Subcutaneous abdominal adipose tissue (tissue), 5 donors: ENCODE results near the gene CNTN5.
"Not testable (repeated sequence)": the region's sequence is repeated elsewhere in the genome, so short reads cannot be mapped to it uniquely, and the experiment has no call there.

Source experiments
- H3K27ac ChIP-seq: one replicate; pipeline ENCODE4 v1.7.0; 2013; ENCODE audit warnings: low read depth, mild to moderate bottlenecking, inconsistent platforms, low read length, moderate library complexity
- H3K27me3 ChIP-seq, 5 donors: one replicate each; pipeline ENCODE4 v1.7.0; 2013; ENCODE audit warnings: low read length in 5 of 5, inconsistent platforms in 1 of 5; ENCODE audit not compliant: control insufficient read depth in 5 of 5, insufficient read depth in 4 of 5
- H3K36me3 ChIP-seq, 5 donors: one replicate each; pipeline ENCODE4 v1.7.0; 2013; ENCODE audit warnings: low read length in 5 of 5; ENCODE audit not compliant: control insufficient read depth in 5 of 5, insufficient read depth in 5 of 5
- H3K4me1 ChIP-seq, 5 donors: one replicate each; pipeline ENCODE4 v1.7.0; 2013; ENCODE audit warnings: low read length in 5 of 5, mild to moderate bottlenecking in 3 of 5, moderate library complexity in 1 of 5; ENCODE audit not compliant: control insufficient read depth in 5 of 5, insufficient read depth in 5 of 5
- H3K4me3 ChIP-seq, 5 donors: one replicate each; pipeline ENCODE4 v1.7.0; 2013; ENCODE audit warnings: low read length in 5 of 5, low read depth in 1 of 5
- H3K9ac ChIP-seq, 5 donors: one replicate each; pipeline ENCODE4 v1.7.0; 2013; ENCODE audit warnings: low read length in 5 of 5, mild to moderate bottlenecking in 4 of 5, moderate library complexity in 3 of 5
- H3K9me3 ChIP-seq, 5 donors: one replicate each; pipeline ENCODE4 v1.7.0; 2013; ENCODE audit warnings: low read length in 5 of 5; ENCODE audit not compliant: control insufficient read depth in 5 of 5
- donor health status: healthy.
- donor health status: healthy.
- donor health status: healthy.
- donor health status: healthy.
- donor health status: healthy.

The CNTN5 gene

DNA sequence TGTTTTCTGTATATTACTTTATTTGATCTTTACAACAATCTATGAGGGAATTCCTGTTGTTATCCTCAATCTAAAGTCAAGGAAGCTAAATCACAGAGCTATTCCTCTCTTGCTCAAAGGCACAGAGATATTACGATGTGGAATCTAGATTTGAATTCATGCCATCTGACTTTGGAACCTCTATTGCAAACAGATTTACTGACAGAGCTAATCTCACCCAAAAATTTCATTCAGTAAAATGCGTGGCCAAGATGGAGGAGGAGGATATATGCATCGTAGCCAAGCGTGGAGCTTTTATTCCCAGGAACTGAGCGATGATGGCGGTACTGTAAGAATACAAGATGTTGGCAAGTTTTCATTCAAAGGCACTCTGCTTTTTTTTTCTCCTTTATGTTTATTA is 791.8 kb downstream of the CNTN5 start:
- Histone ChIP-seq H3K27me3 (no peaks in the 10 kb centered on the region), H3K9ac (no peak overlapping the region), H3K9me3 (no peaks in the 10 kb centered on the region), H3K36me3 (no peaks in the 10 kb centered on the region), H3K4me1 (no peaks in the 10 kb centered on the region), H3K4me3 (no peak overlapping the region), H3K27ac (no peak overlapping the region)

DNA sequence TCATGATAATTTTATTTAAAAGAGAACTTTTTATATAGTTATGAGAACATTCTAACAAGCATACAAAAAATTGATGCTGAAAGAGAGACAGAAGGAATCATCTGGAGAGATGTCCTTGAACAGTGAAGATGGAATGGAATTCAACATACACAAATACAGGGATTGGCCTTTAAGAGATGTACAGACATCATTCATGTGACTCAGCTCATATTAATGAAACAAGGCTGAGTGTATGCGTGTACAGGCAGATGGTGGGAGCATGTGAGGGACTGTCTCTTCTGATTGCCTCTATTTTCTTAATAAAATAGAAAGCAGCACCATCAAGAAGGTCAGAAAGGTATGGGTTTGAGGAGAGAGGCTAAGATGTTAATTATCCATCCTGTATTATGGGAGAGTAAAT is 793.3 kb downstream of the CNTN5 start:
- Histone ChIP-seq H3K27me3 (no peaks in the 10 kb centered on the region), H3K4me1 (no peaks in the 10 kb centered on the region), H3K4me3 (no peak overlapping the region), H3K9me3 (no peaks in the 10 kb centered on the region), H3K9ac (no peak overlapping the region), H3K36me3 (no peaks in the 10 kb centered on the region), H3K27ac (no peak overlapping the region)

DNA sequence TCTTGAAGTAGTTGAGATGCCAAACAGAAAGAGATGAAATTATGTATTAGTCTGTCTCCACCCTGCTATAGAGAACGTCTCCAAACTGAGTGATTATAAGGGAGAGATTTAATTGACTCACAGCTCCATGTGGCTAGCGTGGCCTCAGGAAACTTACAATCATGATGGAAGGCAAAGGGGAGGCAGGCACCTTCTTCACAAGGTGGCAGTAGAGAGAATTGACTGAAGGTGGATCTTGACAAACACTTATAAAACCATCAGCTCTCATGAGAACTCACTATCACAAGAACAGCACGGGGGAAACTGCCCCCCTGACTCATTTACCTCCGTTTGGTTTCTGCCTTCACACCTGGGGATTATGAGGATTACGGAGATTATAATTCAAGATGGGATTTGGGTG is 794.0 kb downstream of the CNTN5 start:
- no peaks in the 10 kb centered on the region for H3K27me3 ChIP-seq
- no peaks in the 10 kb centered on the region for H3K36me3 ChIP-seq
- H3K9ac ChIP-seq: no peak overlapping the region
- H3K4me3 ChIP-seq: no peak overlapping the region
- H3K9me3 ChIP-seq: no peaks in the 10 kb centered on the region
- no peak overlapping the region for H3K27ac ChIP-seq
- H3K4me1 ChIP-seq: no peaks in the 10 kb centered on the region

DNA sequence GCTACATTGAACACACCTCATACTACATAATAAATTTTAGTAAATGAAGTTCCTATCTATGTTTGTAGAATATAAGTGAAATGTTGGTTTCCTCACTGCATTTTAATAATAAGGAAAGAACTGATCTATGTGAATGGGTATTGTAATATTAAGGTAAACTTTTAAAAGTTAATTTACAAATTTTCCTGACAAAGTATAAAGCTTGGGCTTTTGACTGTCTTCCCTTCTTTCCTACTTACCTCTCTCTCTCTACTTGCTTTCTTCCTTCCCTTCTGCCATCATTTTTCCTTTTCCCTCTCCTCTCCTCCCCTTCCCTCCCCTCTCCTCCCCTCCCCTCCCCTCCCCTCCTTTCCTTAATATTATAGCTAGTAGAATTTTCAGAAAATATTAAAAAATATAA is 798.2 kb downstream of the CNTN5 start:
- Histone ChIP-seq H3K27me3 (no peaks in the 10 kb centered on the region), H3K9me3 (no peaks in the 10 kb centered on the region), H3K27ac (no peak overlapping the region), H3K9ac (no peak overlapping the region), H3K4me3 (no peak overlapping the region), H3K4me1 (no peaks in the 10 kb centered on the region), H3K36me3 (no peaks in the 10 kb centered on the region)

DNA sequence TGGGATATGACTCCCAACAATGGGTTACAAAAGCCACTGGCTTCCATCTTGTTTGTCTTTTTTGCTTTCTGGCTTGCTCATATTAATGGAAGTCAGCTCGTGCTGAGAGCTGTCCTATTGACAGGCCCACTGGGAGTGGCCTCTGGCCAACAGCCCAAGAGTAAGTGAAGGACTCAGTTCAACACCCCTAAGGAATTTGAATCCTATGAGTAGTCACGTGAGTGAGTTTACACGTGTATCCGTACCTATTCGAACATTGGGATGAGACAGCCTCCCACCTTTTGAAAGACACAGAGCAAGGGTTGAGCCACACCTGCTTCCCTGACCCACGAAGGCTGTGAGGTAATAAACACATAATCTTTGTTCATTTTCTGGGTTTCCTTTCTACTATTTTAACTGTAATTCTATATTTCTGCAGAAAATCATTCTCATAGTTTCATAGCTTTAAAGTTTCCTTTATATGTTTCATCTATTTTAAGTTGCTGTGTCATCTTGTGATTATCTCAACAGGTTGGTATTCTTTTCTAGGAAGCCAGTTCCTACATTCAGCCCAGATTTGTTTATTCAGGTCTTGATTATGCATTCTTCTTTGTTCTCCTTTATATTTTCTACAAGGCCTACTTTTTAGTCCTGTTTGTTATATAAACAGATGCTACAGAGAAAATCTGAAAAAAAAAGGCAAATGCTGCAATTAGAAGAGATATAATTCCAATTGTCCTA is 802.3 kb downstream of the CNTN5 start:
- H3K27me3 ChIP-seq: no peaks in the 10 kb centered on the region
- H3K4me3 ChIP-seq: no peak overlapping the region
- H3K9me3 ChIP-seq: no peaks in the 10 kb centered on the region
- H3K27ac ChIP-seq: no peak overlapping the region
- H3K4me1 ChIP-seq: no peaks in the 10 kb centered on the region
- no peaks in the 10 kb centered on the region for H3K36me3 ChIP-seq
- H3K9ac ChIP-seq: no peak overlapping the region

DNA sequence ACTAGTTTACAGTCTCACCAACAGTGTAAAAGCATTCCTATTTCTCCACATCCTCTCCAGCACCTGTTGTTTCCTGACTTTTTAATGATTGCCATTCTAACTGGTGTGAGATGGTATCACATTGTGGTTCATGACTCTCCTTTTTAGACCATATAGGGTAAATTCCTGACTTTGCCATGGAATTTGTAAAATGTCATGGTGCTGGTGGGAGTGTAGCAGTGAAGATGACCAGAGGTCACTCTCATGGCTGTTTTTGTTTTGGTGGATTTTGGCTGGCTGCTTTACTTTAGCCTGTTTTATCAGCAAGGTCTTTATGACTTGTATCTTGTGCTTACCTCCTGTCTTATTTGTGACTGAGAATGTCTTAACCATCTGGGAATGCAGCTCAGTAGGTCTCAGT is 816.0 kb downstream of the CNTN5 start:
- H3K9me3 ChIP-seq, H3K9ac ChIP-seq, H3K4me3 ChIP-seq, H3K4me1 ChIP-seq, H3K36me3 ChIP-seq, H3K27me3 ChIP-seq, H3K27ac ChIP-seq: not testable (repeated sequence)

DNA sequence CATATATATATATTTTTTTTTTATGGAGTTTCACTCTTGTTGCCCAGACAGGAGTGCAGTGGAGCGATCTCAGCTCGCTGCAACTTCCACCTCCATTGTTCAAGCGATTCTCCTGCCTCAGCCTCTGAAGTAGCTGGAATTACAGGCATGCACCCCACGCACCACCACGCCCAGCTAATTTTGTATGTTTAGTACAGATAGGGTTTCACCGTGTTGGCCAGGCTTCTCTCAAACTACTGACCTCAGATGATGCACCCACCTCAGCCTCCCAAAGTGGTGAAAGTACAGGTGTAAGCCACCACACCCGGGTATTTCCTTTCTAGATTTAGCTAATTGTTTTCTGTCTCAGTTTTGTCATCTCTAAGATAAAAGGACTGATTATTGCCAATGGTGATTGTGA is 821.1 kb downstream of the CNTN5 start:
- no peaks in the 10 kb centered on the region for H3K4me1 ChIP-seq
- no peaks in the 10 kb centered on the region for H3K36me3 ChIP-seq
- H3K27me3 ChIP-seq: no peaks in the 10 kb centered on the region
- no peak overlapping the region for H3K27ac ChIP-seq
- no peak overlapping the region for H3K4me3 ChIP-seq
- H3K9ac ChIP-seq: no peak overlapping the region
- no peaks in the 10 kb centered on the region for H3K9me3 ChIP-seq

DNA sequence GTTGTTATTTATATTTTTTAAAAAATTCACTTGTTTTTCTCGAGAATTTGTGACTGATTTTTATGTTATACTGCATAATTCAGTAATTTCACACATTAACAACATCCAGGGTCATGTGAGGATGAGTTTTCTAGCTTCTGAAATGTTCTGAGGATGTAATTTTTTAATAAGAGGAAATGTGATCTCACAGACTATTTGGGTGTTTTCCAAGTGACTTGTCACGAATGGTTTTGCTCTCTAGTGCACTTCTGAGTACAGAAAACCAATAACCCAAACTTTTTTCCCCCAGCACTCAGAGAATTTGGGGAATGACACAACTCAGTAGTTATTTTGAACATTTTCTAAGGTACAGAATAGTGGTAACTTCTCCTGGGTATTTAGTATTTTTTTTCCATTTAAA is 845.2 kb downstream of the CNTN5 start:
- Histone ChIP-seq H3K27ac (no peak overlapping the region), H3K36me3 (no peaks in the 10 kb centered on the region), H3K4me1 (no peaks in the 10 kb centered on the region), H3K27me3 (no peaks in the 10 kb centered on the region), H3K9me3 (no peaks in the 10 kb centered on the region), H3K4me3 (no peak overlapping the region), H3K9ac (no peak overlapping the region)

DNA sequence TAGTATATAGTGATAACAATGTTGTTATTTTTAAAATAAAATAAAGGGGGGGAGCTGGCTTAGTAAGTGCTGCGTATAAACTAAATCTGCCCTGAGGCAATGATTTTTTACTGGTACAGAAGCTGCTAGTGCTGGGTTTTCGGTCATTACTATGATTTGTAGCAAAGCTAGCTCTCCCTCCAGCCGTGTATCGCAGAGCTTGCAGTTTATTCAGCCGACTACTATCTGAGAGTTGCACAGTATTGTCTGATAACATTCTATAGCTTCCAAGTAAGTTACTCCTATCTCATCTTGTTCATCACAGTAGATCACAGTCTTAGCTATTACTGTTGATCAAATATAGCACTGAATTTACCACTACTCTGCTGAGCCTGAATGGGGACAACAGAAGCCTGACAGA is 860.9 kb downstream of the CNTN5 start:
- H3K9ac ChIP-seq: no peak overlapping the region

DNA sequence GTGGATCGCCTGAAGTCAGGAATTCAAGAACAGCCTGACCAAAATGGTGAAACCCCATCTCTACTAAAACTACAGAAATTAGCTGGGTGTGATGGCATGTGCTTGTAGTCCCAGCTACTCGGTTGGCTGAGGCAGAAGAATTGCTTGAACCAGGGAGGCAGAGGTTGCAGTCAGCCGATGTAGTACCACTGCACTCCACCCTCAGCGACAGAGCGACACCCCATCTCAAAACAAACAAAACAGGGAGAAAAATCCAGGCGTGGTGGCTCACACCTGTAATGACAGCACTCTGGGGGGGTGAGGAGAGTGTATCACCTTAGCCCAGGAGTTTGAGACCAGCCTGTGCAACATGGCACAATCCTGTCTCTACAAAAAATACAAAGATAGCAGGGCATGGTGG is 864.0 kb downstream of the CNTN5 start:
- H3K4me1 ChIP-seq: no peaks in the 10 kb centered on the region
- H3K9me3 ChIP-seq: peaks cover 0 to 3% (median 0%) of the 10 kb centered on the region in 5 donors
- H3K36me3 ChIP-seq: no peaks in the 10 kb centered on the region
- no peak overlapping the region for H3K4me3 ChIP-seq
- H3K27me3 ChIP-seq: no peaks in the 10 kb centered on the region
- no peak overlapping the region for H3K9ac ChIP-seq
- H3K27ac ChIP-seq: no peak overlapping the region

More for the DNA sequence above, 860.9 kb downstream of the CNTN5 start:
- no peaks in the 10 kb centered on the region for H3K4me1 ChIP-seq
- no peak overlapping the region for H3K27ac ChIP-seq
- no peak overlapping the region for H3K4me3 ChIP-seq
- peaks cover 0 to 3% (median 0%) of the 10 kb centered on the region in 5 donors for H3K9me3 ChIP-seq
- H3K27me3 ChIP-seq: no peaks in the 10 kb centered on the region
- no peaks in the 10 kb centered on the region for H3K36me3 ChIP-seq

DNA sequence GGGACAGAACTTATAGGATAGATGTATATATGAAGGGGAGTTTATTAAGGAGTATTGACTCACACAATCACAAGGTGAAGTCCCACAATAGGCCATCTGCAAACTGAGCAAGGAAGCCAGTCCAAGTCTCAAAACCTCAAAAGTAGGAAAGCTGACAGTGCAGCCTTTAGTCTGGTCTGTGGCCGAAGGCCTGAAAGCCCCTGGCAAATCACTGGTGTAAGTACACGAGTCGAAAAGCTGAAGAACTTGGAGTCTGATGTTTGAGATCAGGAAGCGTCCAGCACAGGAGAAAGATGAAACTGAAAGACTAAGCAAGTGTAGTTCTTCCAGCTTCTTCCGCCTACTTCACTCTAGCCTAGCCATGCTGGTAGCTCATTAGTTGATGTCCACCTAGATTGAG is 866.7 kb downstream of the CNTN5 start:
- Histone ChIP-seq H3K27me3 (no peaks in the 10 kb centered on the region), H3K9ac (no peak overlapping the region)

More for the DNA sequence above, 866.7 kb downstream of the CNTN5 start:
- peaks cover 0 to 3% (median 0%) of the 10 kb centered on the region in 5 donors for H3K9me3 ChIP-seq
- no peaks in the 10 kb centered on the region for H3K36me3 ChIP-seq
- H3K27ac ChIP-seq: no peak overlapping the region
- H3K4me1 ChIP-seq: no peaks in the 10 kb centered on the region
- H3K4me3 ChIP-seq: no peak overlapping the region
